Measurements from ENCODE around the gene ZSCAN16. TPM values are rescaled to one million over a fixed set of nuclear protein-coding genes. Genes with fewer than 3 reads are reported as not detected.

Gene ZSCAN16
- total RNA-seq, 4 donors from 2014 or later, result 4.0 to 4.6 (median 4.6) TPM

DNA sequence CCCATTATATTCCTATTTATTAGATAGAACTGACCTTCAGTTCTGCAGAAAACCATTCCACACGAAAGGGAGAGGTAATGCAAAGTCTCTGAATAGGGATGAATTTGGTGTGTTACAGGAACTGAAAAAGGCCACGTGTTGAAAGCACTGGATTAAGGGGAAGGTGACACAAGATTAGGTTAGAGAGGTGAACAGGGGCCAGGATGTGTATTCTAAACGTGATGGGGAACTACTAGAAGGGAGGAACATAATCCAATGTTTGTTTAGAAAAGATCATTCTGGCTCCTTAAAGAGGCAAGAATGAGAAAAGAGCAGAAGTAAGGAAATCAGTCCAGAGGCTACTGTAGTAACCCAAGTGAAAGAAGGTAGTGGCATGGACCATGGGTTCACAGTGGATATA, 11.0 kb downstream of the ZSCAN16 start:
- TF ChIP-seq, protein P1, sequence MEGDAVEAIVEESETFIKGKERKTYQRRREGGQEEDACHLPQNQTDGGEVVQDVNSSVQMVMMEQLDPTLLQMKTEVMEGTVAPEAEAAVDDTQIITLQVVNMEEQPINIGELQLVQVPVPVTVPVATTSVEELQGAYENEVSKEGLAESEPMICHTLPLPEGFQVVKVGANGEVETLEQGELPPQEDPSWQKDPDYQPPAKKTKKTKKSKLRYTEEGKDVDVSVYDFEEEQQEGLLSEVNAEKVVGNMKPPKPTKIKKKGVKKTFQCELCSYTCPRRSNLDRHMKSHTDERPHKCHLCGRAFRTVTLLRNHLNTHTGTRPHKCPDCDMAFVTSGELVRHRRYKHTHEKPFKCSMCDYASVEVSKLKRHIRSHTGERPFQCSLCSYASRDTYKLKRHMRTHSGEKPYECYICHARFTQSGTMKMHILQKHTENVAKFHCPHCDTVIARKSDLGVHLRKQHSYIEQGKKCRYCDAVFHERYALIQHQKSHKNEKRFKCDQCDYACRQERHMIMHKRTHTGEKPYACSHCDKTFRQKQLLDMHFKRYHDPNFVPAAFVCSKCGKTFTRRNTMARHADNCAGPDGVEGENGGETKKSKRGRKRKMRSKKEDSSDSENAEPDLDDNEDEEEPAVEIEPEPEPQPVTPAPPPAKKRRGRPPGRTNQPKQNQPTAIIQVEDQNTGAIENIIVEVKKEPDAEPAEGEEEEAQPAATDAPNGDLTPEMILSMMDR (IDR thresholded peaks at IDR 0.05; ENCODE audit: low read depth), result no peak

DNA sequence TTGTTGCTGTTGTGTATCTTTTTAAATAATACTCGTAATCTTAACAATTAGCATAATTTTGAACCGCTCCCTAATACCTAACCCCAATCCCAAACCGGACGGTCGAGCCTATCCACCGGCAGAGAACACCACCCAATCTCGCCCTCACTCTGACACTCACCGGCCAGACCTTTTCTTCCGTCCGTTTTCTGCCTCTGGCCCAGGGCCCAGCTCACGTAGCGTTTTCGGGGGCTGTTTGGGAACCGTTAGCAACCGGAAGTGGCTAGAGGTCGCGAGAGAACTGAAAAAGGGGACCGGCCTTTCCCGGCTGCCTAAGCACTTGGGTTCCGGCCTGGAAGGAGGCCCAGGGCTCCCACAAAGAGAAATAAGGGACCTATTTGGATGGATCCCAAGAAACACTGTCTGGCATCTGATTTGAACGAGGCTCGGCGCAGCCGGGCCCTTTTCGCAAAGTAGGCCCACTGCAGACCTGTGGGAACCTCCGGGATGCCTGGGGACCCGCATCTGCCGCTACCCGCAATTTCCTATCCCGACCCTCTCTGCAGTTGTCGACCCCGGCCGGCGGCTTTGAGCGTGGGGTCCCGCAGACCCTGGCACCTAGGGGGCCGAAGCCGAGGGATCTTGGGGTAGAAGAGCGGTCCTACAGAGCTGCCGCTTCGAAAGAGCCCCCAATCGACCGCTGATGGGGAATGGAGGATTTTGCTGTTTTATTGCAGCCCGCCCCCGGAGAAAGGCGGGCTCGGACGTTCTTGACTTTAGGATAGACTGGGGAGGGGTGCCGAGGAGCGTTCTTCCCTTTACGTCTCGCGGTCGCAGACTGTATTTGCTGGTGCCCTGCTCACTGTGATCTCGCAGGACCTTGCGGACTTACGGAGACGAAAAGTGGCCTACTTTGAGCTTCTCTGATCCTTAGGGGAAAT, 12.4 kb downstream of the ZSCAN16 start:
- TF ChIP-seq, protein P1 (IDR thresholded peaks at IDR 0.05; ENCODE audit: low read depth), result no peak

DNA sequence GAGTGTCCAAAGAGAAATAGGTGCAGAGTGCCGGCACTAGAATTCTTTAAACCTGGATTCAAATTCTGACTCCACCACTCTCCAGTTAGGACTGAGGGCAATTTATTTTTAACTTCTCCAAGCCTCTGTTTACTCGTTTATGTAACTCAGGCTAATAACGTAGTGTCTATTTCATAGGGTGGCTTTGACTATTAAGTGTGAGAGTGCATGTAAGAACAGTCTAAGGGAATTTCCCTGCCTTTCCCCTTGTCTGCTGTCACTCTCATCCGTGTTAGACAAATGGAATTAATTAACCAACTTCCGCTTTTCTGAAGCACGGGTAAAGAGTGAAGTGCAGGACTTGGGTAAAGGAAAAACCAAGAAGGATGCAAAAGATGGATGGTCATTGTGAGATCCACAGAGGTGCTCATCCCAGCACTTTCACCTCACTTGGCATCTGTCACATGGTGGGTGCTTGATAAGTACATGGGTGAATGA, 13.1 kb downstream of the ZSCAN16 start:
- TF ChIP-seq, protein P1 (IDR thresholded peaks at IDR 0.05; ENCODE audit: low read depth), result no peak

DNA sequence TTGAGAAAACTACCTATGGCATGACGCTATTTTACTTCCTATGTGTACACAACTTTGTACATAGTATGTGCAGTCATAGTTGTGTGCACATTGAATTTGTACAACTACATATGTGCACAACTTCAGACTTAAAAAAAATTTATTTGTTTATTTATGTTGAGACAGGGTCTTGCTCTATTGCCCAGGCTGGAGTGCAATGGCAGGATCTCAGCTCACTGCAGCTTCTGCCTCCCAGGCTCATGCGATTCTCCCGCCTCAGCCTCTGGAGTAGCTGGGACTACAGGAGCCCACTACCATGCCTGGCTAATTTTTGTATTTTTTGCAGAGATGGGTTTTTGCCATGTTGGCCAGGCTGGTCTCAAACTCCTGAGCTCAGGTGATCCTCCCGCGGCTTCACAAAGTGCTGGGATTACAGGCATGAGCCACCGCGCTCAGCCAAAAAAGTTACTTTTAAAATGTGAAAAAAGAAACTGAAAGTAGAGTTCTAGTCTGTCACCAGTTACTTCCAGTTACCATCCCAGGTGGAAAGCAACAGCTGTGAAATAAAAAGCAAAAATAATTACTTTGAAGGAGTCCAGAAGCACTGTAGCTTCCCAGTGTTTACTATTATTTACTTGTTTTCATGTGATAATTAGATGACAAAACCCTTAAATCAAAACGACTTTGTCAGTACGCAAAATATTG, 15.6 kb downstream of the ZSCAN16 start:
- TF ChIP-seq, protein P1 (IDR thresholded peaks at IDR 0.05; ENCODE audit: low read depth), result no peak

DNA sequence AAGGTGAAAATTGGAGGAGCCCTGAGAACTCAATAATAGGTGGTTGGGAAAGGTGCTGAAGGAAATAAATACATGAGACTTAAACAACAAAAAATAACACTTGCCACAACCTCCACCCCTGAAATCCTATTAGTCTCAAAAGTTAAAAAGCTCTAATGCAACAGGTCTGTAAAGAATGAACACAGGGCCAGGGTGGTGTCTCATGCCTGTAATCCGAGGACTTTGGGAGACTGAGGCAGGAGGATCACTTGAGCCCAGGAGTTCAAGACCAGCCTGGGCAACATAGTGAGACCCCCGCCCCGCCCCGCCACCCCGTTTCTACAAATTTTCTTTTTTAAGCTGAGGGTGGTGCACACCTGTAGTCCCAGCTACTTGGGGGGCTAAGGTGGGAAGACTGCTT, 16.2 kb downstream of the ZSCAN16 start:
- TF ChIP-seq, protein P1 (IDR thresholded peaks at IDR 0.05; ENCODE audit: low read depth), result no peak

DNA sequence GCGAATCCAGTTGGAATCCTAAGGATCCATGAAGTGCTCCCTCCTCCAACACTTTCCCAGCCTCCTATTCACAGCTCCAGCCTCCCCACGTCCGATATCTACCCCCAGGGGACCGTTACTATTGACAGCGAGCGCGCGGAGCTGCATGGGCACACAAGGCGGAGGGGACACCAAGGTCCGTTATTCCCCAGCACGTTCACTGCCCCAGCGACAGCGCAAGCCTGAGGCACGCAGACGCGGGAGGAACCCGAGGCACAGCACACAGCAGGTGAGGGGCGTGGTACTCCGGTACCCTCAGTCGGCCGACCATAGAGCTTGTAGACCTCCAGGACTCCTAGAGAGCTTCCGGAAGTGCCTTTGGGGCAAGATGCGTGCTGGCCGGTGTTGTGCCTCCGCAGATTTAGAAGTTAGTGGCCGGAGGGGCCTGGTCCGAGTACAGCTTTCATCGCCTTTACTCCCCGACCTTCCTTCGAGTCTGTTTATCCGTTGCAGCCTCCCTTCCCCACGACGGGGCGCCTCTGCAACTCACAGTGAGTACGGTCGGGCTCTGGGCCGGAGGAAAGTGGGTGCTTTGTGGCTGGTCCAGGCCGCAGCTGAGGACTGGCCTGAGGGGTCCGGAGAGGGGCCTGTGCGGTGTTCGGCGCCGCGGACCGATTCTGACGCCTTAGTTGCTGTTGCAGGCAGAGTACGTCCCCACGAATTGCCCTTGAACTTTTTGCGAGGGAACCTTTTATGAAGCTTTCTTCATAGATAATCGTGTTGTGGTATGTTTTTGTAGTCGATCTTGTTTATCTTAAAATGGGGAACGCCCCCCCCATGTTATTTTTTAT, 17.3 kb downstream of the ZSCAN16 start, which contains the start of gene ZKSCAN8:
ZKSCAN8 (plus strand) TSS at position 384 of the 830 bp plus-strand sequence. CDS start 6,525 bp downstream, outside the sequence.
- TF ChIP-seq, protein P1 (IDR thresholded peaks at IDR 0.05; ENCODE audit: low read depth), result no peak

All from subcutaneous adipose tissue (tissue), 4 donors.